ENCODE results near the gene TBC1D14. TPM values are rescaled to one million over a fixed set of nuclear protein-coding genes. Genes with fewer than 3 reads are reported as not detected.

Gene TBC1D14
- total RNA-seq, 2 experiments from 2014 or later: 37.1 to 37.3 TPM

DNA sequence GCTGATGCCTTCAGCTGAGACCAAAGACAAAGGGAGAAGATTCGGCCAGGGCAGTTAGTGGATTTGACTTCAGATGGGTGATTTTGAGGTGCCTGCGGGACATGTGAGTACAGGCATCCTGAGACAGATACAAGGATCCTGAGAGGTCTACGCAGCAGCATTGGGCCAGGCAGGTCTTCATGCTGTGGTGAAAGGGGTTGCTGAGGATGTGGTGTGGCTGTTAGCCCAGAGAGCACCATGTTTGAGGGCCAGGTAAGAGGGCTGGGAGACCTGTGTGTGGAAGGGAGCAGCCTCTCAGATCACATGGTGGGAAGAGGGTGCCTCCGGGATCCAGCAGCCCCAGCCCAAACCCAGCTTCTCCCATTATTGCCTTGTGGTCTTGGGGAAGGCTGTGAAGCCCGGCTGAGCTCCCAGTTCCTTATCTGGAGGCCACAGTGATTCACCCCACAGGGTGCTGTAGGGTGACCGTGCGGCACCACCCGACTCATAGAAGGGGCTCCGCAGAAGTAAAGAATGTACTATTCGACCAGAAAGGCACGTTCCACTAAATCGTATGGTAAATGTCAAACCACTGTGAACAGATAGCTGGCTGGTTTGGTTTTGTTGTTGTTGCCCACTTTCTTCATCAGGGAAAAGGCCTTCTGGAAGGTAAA, 105.9 kb downstream of the TBC1D14 start:
- no peak for DNase-seq
- no peaks in the 10 kb centered on the region for H3K9me3 Mint-ChIP-seq
- peaks cover 2% of the 10 kb centered on the region for H3K4me1 Mint-ChIP-seq (ENCODE audit: low read depth)
- H3K36me3 Mint-ChIP-seq: peaks cover 32% of the 10 kb centered on the region
- H3K27me3 Mint-ChIP-seq: no peaks in the 10 kb centered on the region
- intact Hi-C loops (cut with micrococcal nuclease): no loop called here
- CTCF ChIA-PET: interaction anchor here (1.2 kb wide), 1 partner anchor 41 kb away, joined by 3 read pairs; no protein-coding TSS in a partner anchor
- H3K27ac Mint-ChIP-seq: no peak overlapping the region
- no peak overlapping the region for H3K4me3 Mint-ChIP-seq
- POLR2A ChIA-PET: no interaction called here

DNA sequence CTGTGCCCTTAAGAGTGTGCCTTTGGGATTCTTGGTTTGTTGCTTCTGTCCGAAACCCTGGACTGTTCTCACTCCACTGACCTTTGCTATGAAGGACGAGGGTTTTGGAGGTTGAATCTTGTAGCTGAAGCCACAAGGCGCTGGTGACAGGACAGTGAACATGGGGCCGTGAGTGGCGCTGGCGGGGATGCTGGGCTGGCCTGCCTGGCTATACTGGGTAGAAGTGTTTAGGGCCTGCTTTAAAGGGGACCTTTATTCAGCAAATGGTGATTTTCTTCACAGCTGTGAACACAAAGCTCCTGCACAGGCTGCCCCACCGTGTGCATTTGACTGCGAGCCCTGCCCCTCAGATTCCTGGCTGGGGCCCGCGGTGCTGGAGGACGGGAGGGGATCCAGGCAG, 106.5 kb downstream of the TBC1D14 start:
- ChIA-PET CTCF (interaction anchor here (1.2 kb wide), 1 partner anchor 42 kb away, joined by 3 read pairs; no protein-coding TSS in a partner anchor), POLR2A (no interaction called here)
- Mint-ChIP-seq H3K4me3 (no peak overlapping the region), H3K36me3 (peaks cover 29% of the 10 kb centered on the region), H3K27ac (no peak overlapping the region), H3K4me1 (ENCODE audit: low read depth) (peaks cover 2% of the 10 kb centered on the region), H3K27me3 (no peaks in the 10 kb centered on the region), H3K9me3 (no peaks in the 10 kb centered on the region)
- no peak for DNase-seq
- intact Hi-C loops (cut with micrococcal nuclease): no loop called here

GRCh38 chr4:7016512-7016911, 106.9 kb downstream of the TBC1D14 start:
- ChIA-PET POLR2A (no interaction called here), CTCF (no interaction called here)
- peaks cover 26% of the 10 kb centered on the region for H3K36me3 Mint-ChIP-seq
- H3K27me3 Mint-ChIP-seq: no peaks in the 10 kb centered on the region
- intact Hi-C loops (cut with micrococcal nuclease): no loop called here
- H3K4me3 Mint-ChIP-seq: no peak overlapping the region
- peaks cover 2% of the 10 kb centered on the region for H3K4me1 Mint-ChIP-seq (ENCODE audit: low read depth)
- no peak for DNase-seq
- H3K9me3 Mint-ChIP-seq: no peaks in the 10 kb centered on the region
- no peak overlapping the region for H3K27ac Mint-ChIP-seq

DNA sequence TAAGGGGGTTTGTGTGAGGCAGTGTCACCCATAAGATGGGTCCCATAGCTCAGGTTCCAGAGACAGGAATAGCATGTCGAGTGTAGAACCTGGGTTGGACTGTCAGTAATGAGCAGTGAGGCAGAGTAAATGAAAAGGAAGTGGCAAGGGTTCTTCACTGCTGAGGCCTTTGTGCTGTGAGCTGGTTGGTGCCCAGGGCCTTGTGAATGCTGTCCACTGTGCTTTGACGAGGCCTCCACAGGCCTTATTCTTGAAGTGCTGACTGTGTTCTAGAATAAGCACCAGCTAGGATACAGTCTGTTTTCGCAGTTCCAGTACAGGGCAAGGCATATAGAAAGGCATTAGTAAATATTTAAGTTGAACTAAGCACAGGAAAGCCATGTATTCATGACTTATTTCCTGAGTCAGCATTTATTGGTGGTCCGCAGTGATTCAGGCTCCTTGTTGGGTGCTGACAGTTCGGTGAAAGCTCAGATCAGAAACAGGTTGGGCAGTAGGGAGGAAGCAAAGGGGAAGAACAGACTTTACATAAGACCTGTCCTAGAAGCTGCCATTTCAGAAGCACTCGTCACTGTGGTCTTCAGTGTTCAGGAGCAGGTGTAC, 107.9 kb downstream of the TBC1D14 start:
- no peaks in the 10 kb centered on the region for H3K27me3 Mint-ChIP-seq
- H3K9me3 Mint-ChIP-seq: no peaks in the 10 kb centered on the region
- no peak overlapping the region for H3K4me3 Mint-ChIP-seq
- H3K36me3 Mint-ChIP-seq: peaks cover 26% of the 10 kb centered on the region
- ChIA-PET CTCF (no interaction called here), POLR2A (no interaction called here)
- no peak for DNase-seq
- H3K4me1 Mint-ChIP-seq (ENCODE audit: low read depth): peaks cover 2% of the 10 kb centered on the region
- intact Hi-C loops (cut with micrococcal nuclease): no loop called here
- H3K27ac Mint-ChIP-seq: no peak overlapping the region

- no peak for DNase-seq
- intact Hi-C loops (cut with micrococcal nuclease): no loop called here
- H3K4me1 Mint-ChIP-seq (ENCODE audit: low read depth): peaks cover 2% of the 10 kb centered on the region
- POLR2A ChIA-PET: no interaction called here
- H3K27ac Mint-ChIP-seq: no peak overlapping the region
- no peak overlapping the region for H3K4me3 Mint-ChIP-seq
- CTCF ChIA-PET: interaction anchor here (1.1 kb wide), 1 partner anchor 19 kb away, joined by 3 read pairs; no protein-coding TSS in a partner anchor
- H3K27me3 Mint-ChIP-seq: no peaks in the 10 kb centered on the region
- peaks cover 23% of the 10 kb centered on the region for H3K36me3 Mint-ChIP-seq
- H3K9me3 Mint-ChIP-seq: no peaks in the 10 kb centered on the region
Measured at GRCh38 chr4:7018281-7018680, 108.7 kb downstream of the TBC1D14 start.

DNA sequence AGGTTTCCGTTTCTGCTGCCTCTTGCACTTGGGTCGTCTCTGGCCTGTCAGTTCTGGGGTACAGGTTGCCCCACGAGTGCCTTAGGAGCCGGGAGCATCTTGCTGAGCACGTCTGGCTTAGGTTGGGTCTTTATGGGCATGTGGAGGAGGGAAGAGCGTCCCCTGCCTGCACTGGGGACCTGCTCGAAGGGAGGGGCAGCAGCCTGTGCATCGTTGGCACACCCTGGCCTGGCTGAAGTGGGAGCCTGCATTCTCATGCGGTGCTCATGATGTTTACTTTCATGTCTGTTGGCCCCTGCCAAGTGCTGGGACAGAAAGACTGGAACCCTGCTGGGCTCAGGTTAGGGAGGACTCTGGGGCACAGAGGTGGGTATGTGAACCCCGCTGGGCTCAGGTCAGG, 109.7 kb downstream of the TBC1D14 start:
- Mint-ChIP-seq H3K27ac (no peak overlapping the region), H3K4me1 (ENCODE audit: low read depth) (no peaks in the 10 kb centered on the region), H3K36me3 (peaks cover 18% of the 10 kb centered on the region), H3K27me3 (no peaks in the 10 kb centered on the region), H3K4me3 (no peak overlapping the region), H3K9me3 (no peaks in the 10 kb centered on the region)
- no peak for DNase-seq
- intact Hi-C loops (cut with micrococcal nuclease): no loop called here
- POLR2A ChIA-PET: no interaction called here
- CTCF ChIA-PET: interaction anchor here (1.1 kb wide), 1 partner anchor 18 kb away, joined by 3 read pairs; no protein-coding TSS in a partner anchor

DNA sequence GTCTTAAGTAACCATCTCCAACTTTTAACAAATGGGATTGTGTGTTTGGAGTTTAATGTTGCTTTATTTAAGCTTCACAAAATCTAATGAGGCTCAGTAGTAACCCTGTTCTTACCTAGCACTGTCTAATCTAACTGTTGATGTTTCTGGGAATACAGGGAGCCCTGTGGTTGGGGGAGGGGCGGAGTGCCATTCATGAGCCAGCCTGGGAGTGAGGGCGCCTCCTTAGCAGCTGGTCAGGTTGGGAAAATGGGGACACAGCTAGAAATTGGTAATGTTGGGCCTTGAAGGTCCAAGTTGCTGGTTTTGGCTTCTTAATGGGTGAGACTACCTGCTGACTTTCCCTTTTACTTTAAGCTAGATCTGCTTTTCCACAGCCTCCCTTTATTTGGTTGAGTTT, 110.7 kb downstream of the TBC1D14 start:
- ChIA-PET POLR2A (no interaction called here), CTCF (no interaction called here)
- intact Hi-C loops (cut with micrococcal nuclease): no loop called here
- H3K4me3 Mint-ChIP-seq: no peak overlapping the region
- no peaks in the 10 kb centered on the region for H3K9me3 Mint-ChIP-seq
- H3K27me3 Mint-ChIP-seq: no peaks in the 10 kb centered on the region
- H3K27ac Mint-ChIP-seq: no peak overlapping the region
- H3K36me3 Mint-ChIP-seq: peaks cover 8% of the 10 kb centered on the region
- no peak for DNase-seq
- no peaks in the 10 kb centered on the region for H3K4me1 Mint-ChIP-seq (ENCODE audit: low read depth)

DNA sequence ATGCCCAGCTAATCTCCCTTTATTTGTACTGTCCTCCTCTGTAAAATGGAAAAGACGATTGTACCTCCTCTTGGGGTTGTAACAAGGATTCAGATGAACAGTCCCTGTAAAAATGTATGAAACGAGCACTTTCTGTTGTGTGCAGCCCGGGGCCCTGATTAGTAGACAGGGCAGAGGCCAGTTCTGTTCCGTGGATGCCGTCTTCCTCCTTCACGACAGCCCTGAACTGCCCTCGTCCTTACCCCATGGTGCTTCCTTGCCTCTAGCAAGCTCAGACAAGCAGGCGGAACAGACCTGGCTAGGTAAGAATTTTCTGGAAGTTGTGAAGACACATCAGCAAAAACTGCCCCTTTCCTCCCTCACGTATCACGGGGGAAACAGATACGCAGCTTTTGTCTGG, 111.2 kb downstream of the TBC1D14 start:
- no peaks in the 10 kb centered on the region for H3K9me3 Mint-ChIP-seq
- ChIA-PET CTCF (no interaction called here), POLR2A (no interaction called here)
- no peaks in the 10 kb centered on the region for H3K27me3 Mint-ChIP-seq
- H3K4me1 Mint-ChIP-seq (ENCODE audit: low read depth): no peaks in the 10 kb centered on the region
- peak overlapping the region; percentile 30 for H3K27ac Mint-ChIP-seq
- no peak for DNase-seq
- no peak overlapping the region for H3K4me3 Mint-ChIP-seq
- intact Hi-C loops (cut with micrococcal nuclease): no loop called here
- H3K36me3 Mint-ChIP-seq: peaks cover 6% of the 10 kb centered on the region

DNA sequence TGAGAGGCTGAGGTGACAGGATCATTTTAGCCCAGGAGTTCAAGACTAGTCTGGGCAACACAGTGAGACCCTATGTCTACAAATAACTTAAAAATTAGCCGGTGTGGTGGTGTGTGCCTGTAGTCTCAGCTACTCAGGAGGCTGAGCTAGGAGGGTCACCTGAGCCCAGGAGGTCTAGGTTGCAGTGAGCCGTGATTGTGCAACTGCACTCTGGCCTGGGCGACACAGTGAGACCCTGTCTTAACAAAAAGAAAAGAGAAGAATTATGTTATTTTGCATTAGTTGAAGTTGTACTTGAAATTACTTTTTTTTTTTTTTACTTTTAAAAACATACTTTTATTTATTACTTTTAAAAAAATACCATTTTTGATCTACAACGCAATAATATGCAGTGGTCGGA, 111.7 kb downstream of the TBC1D14 start:
- Mint-ChIP-seq H3K27me3 (no peaks in the 10 kb centered on the region), H3K36me3 (peaks cover 9% of the 10 kb centered on the region), H3K4me3 (no peak overlapping the region), H3K27ac (no peak overlapping the region), H3K9me3 (no peaks in the 10 kb centered on the region), H3K4me1 (ENCODE audit: low read depth) (no peaks in the 10 kb centered on the region)
- no peak for DNase-seq
- CTCF ChIA-PET: no interaction called here
- intact Hi-C loops (cut with micrococcal nuclease): no loop called here
- POLR2A ChIA-PET: no interaction called here

DNA sequence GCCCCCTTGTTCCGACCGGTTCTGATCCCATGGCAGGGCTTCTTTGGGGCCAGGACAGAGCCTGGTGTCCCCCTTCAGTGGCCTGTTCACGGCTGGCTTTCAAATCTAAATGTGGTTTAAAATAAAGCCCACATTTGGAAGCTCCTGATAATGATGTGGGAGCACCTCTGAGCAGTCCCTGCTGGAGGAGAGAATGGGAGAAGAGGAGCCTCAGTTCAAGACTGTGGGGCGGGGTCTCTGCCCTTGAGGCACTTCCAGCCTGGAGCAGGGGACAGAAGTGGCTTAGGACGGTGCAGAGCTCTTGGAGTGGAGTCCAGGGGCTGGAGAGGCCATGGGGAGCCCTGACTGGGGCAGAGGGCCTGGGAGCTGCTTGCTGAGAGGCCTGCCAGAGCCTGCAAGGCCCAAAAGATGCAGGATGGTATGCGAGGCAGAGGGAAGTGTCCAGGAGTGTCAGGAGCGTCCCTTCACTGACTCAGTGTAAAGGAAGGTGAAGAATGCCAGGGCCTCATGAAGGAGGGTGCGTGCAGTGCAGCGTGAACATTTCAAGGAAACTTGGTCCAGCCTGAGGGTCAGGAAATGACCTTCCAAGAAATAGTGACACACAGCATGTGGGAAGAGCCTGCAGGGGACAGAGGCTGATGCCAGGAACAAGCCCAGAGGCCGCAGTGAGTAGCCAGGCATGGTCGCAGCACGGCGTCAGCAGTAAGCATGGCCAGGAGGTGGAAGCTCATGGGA, 112.5 kb downstream of the TBC1D14 start:
- H3K36me3 Mint-ChIP-seq: peaks cover 14% of the 10 kb centered on the region
- intact Hi-C loops (cut with micrococcal nuclease): no loop called here
- no peak for DNase-seq
- H3K27ac Mint-ChIP-seq: no peak overlapping the region
- no peak overlapping the region for H3K4me3 Mint-ChIP-seq
- no peaks in the 10 kb centered on the region for H3K27me3 Mint-ChIP-seq
- H3K4me1 Mint-ChIP-seq (ENCODE audit: low read depth): no peaks in the 10 kb centered on the region
- ChIA-PET CTCF (interaction anchor here (1.2 kb wide), 1 partner anchor 302 kb away, joined by 3 read pairs; no protein-coding TSS in a partner anchor), POLR2A (no interaction called here)
- H3K9me3 Mint-ChIP-seq: no peaks in the 10 kb centered on the region

- Mint-ChIP-seq H3K27me3 (no peaks in the 10 kb centered on the region), H3K27ac (no peak overlapping the region), H3K36me3 (peaks cover 19% of the 10 kb centered on the region), H3K4me3 (no peak overlapping the region), H3K9me3 (no peaks in the 10 kb centered on the region), H3K4me1 (ENCODE audit: low read depth) (no peaks in the 10 kb centered on the region)
- intact Hi-C loops (cut with micrococcal nuclease): no loop called here
- ChIA-PET CTCF (interaction anchor here (1.2 kb wide), 1 partner anchor 303 kb away, joined by 3 read pairs; no protein-coding TSS in a partner anchor), POLR2A (no interaction called here)
- DNase-seq: no peak
Measured at GRCh38 chr4:7023486-7023885, 113.9 kb downstream of the TBC1D14 start.

DNA sequence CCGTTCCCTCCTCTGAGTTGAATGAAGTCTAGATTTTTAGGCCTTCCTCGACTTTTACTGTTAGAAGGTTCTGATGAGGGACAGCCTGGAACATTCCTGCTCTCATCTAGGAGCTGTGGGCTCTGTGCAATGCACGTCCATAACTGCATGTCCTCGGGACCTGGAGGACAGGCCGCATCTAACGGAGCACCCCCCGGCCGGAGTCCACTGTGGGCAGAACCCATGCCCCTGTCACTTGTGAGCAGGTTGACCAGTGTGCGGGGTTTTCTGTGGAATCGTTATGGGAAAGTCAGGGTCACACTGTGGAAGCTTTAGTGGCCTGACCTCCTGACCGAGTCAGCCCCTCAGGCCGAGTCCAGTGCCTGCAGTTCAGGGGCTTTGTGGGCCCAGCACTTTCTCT, 114.3 kb downstream of the TBC1D14 start:
- DNase-seq: no peak
- H3K9me3 Mint-ChIP-seq: no peaks in the 10 kb centered on the region
- ChIA-PET POLR2A (no interaction called here), CTCF (no interaction called here)
- peaks cover 17% of the 10 kb centered on the region for H3K36me3 Mint-ChIP-seq
- no peak overlapping the region for H3K27ac Mint-ChIP-seq
- H3K4me1 Mint-ChIP-seq (ENCODE audit: low read depth): no peaks in the 10 kb centered on the region
- no peak overlapping the region for H3K4me3 Mint-ChIP-seq
- intact Hi-C loops (cut with micrococcal nuclease): no loop called here
- H3K27me3 Mint-ChIP-seq: no peaks in the 10 kb centered on the region

Data from activated CD4-positive, alpha-beta memory T cell treated with anti-CD3 and anti-CD28 coated beads for 36 hours (primary cell).